ENCODE measurements around the gene SAMD13.

The SAMD13 gene

DNA sequence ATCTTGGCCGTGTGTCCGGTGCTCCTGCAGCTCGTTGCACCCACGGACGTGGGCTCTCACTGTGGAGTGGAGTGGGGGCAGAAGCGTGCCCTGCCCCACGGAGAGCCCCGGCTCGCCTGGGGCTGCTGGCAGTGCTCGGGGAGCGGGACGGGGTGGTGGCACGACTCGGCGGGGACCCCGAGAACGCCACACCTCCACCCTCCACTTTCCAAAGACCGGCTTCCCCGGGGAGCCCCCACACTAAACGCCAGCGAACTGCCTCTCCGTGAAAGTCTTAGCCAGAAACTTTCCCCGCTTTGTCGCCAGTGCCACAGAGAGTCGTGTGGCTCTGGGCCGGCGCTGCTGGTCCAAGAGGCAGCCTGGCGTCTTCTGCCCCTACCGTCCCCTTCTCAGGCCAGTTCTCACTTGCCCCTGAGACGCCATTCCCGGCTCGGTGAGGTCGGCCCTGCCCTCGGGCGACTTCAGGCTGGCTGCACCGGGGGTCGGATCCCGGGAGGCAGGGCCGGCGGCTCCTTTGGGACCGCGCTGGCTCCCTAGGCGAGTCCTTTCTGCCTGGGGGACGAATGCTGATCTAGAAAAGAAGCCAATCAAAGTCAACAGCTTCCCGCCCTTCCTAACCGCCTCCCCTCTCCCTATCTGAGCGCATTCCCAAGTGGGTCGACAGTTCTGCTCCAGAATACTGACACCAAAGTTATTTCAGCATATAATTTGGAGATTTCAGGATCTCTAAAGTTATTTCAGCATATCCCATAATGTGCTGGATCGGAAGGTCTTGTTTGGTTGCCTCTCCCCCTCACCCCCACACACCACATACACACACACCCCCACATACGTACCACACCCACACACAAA lies 2.6 kb upstream of the SAMD13 start:
- TF ChIP-seq, protein P1, sequence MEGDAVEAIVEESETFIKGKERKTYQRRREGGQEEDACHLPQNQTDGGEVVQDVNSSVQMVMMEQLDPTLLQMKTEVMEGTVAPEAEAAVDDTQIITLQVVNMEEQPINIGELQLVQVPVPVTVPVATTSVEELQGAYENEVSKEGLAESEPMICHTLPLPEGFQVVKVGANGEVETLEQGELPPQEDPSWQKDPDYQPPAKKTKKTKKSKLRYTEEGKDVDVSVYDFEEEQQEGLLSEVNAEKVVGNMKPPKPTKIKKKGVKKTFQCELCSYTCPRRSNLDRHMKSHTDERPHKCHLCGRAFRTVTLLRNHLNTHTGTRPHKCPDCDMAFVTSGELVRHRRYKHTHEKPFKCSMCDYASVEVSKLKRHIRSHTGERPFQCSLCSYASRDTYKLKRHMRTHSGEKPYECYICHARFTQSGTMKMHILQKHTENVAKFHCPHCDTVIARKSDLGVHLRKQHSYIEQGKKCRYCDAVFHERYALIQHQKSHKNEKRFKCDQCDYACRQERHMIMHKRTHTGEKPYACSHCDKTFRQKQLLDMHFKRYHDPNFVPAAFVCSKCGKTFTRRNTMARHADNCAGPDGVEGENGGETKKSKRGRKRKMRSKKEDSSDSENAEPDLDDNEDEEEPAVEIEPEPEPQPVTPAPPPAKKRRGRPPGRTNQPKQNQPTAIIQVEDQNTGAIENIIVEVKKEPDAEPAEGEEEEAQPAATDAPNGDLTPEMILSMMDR (IDR thresholded peaks at IDR 0.05; ENCODE audit: insufficient read depth, low read length, missing control alignments): no peak
- DNase-seq (ENCODE audit: low read depth, low spot score): no peak
- H3K4me3 ChIP-seq (ENCODE audit: low read depth, low read length): peak overlapping the region; percentile 82
- ChIA-PET CTCF (interaction anchor here (0.7 to 2.0 kb wide), 5 partner anchors 10 to 474 kb away, joined by 3 to 7 read pairs (median 4); no protein-coding TSS in a partner anchor), POLR2A (interaction anchor here (0.7 to 1.1 kb wide), 2 partner anchors 28 to 80 kb away, joined by 3 to 4 read pairs; no protein-coding TSS in a partner anchor)

GRCh38 chr1:84299536-84300170 lies 1.9 kb upstream of the SAMD13 start:
- TF ChIP-seq, protein P1 (IDR thresholded peaks at IDR 0.05; ENCODE audit: insufficient read depth, low read length, missing control alignments): no peak
- ChIA-PET CTCF (interaction anchor here (1.2 to 1.5 kb wide), 3 partner anchors 10 to 473 kb away, joined by 3 to 4 read pairs (median 3); no protein-coding TSS in a partner anchor), POLR2A (interaction anchor here (0.6 kb wide), 1 partner anchor 8 kb away, joined by 3 read pairs; no protein-coding TSS in a partner anchor)
- peak overlapping the region; percentile 82 for H3K4me3 ChIP-seq (ENCODE audit: low read depth, low read length)
- DNase-seq (ENCODE audit: low read depth, low spot score): no peak

GRCh38 chr1:84300501-84300900 lies 1.0 kb upstream of the SAMD13 start:
- ChIA-PET CTCF (interaction anchor here (1.2 to 1.5 kb wide), 2 partner anchors 10 to 472 kb away, joined by 3 read pairs; no protein-coding TSS in a partner anchor), POLR2A (no interaction called here)
- DNase-seq (ENCODE audit: low read depth, low spot score): no peak
- TF ChIP-seq, protein P1 (IDR thresholded peaks at IDR 0.05; ENCODE audit: insufficient read depth, low read length, missing control alignments): no peak
- no peak overlapping the region for H3K4me3 ChIP-seq (ENCODE audit: low read depth, low read length)

DNA sequence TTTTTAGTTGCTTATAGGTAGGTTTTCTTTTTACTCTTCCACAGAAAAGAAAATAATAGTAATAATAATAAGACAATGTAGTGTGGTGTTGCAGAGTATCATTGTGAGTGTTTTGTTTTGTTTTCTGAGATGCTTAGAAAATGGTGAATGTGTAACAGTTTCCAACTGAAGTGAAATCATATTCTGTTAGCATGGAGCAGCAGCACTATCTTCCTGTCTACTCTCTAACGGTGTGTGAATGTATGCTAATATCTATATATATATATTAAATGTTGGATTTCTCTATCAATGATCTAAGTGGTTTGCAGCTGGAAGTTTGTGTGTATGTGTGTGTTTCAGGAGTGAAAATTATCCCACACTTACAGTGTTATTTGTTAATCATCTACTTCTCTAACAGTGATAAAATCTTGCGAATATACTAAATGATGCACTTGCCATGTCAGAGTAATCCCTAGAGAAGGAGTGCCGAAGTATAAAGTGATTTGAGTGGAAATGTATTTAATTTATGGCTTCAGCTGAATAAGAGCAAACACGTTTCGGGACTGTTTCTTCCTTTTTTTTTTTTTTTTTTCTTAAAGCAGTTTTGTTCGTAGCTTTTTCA lies 377 bp downstream of the SAMD13 start:
- POLR2A ChIA-PET: no interaction called here
- DNase-seq (ENCODE audit: low read depth, low spot score): no peak
- no peak overlapping the region for H3K4me3 ChIP-seq (ENCODE audit: low read depth, low read length)
- TF ChIP-seq, protein P1 (IDR thresholded peaks at IDR 0.05; ENCODE audit: insufficient read depth, low read length, missing control alignments): no peak
- CTCF ChIA-PET: interaction anchor here (1.4 kb wide), 1 partner anchor 133 kb away, joined by 3 read pairs; no protein-coding TSS in a partner anchor

DNA sequence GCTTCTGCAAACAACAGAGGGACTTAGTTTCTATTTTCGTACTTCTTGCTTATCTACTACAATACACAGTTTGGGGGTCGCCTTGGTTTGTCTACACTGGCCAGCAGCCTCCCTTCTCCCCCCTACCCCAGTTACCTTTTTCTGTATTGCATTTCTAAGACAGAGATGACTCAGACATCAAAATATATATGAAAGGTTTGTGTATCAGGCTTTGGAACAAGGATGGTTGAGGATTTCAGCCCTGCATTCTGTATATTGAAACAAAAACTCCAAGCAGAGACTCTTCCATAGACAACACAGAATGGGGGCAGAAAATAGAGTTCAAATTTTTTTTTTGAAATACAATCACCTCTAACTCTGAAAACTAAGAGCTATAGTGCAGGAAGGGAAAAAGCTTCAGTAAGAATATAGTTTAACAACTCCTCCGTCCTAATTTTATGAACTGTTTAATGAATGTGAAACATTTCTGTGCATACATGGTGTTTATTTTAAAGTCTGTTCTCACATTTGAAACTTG lies 1.9 kb downstream of the SAMD13 start:
- CTCF ChIA-PET: interaction anchor here (0.9 to 1.4 kb wide), 4 partner anchors 130 to 450 kb away, joined by 3 read pairs; no protein-coding TSS in a partner anchor
- peak overlapping the region; percentile 41 for H3K4me3 ChIP-seq (ENCODE audit: low read depth, low read length)
- no peak for DNase-seq (ENCODE audit: low read depth, low spot score)

More for the DNA sequence above, 1.9 kb downstream of the SAMD13 start:
- TF ChIP-seq, protein P1 (IDR thresholded peaks at IDR 0.05; ENCODE audit: insufficient read depth, low read length, missing control alignments): no peak
- POLR2A ChIA-PET: no interaction called here
